ENCODE data around the gene NPIPB8. TPM values are rescaled to one million over a fixed set of nuclear protein-coding genes. Genes with fewer than 3 reads are reported as not detected.
"Not testable (repeated sequence)": the region's sequence is repeated elsewhere in the genome, so short reads cannot be mapped to it uniquely, and the experiment has no call there.

Gene NPIPB8
- total and polyA plus RNA-seq, 9 of the 15 experiments (the other 6 are each of a cell fraction or from before 2014, with no cell fraction given), result 0.16 TPM; not detected in 8

DNA sequence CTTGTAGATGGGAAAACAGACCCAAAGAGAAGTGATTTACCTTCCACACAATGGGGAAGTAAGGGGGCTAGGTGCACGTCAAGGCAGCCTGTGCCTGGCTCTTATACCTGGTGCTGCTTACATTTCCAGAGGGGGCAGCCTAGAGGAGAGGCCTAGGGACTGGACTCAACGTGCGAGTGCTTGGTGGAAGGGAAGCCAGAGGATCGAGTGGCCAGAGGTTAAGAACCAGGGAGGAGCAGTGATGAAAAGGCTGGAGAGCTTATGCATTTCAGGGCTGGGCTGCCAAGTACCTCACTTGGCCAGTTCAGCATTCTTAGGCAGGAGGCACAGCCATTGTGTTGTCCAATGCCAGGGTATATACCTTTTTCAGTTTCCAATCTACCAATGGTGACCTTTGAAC, 30.3 kb downstream of the NPIPB8 start:
- CTCF ChIA-PET (ENCODE audit: low intra/inter-chr PET ratio); H3K27ac ChIP-seq (ENCODE audit: extremely low read depth, low read depth, low read length); H3K4me1 ChIP-seq (replicated peaks in 1 of 2; ENCODE audit: control insufficient read depth in 2 of 2, insufficient read depth in 2 of 2, low read length in 2 of 2); H3K9me3 ChIP-seq (replicated peaks; ENCODE audit: control insufficient read depth, insufficient read depth, low read depth, low read length); H3K9me1 ChIP-seq (ENCODE audit: control insufficient read depth, insufficient read depth, low read length); H2AFZ ChIP-seq (ENCODE audit: low read depth, low read length); H3K79me2 ChIP-seq (ENCODE audit: control insufficient read depth, insufficient read depth, low read length); H4K20me1 ChIP-seq (replicated peaks; ENCODE audit: control insufficient read depth, insufficient read depth, low read length); H3K36me3 ChIP-seq (ENCODE audit: control insufficient read depth, insufficient read depth, low read length); H3K27me3 ChIP-seq (ENCODE audit: control insufficient read depth in 2 of 2, insufficient read depth in 2 of 2, low read length in 2 of 2); FAIRE-seq; H3K4me3 ChIP-seq; DNase-seq (ENCODE audit: extremely low read depth in 1 of 4, low spot score in 3 of 4); intact Hi-C loops (cut with micrococcal nuclease); BruUV-seq (replicated peaks); H3K4me2 ChIP-seq (ENCODE audit: insufficient read depth, low read length); H3K9ac ChIP-seq (ENCODE audit: insufficient read depth in 1 of 2, low read depth in 2 of 2, low read length in 2 of 2); POLR2A ChIA-PET: not testable (repeated sequence)
- WGBS (ENCODE audit: insufficient coverage, low coverage, missing lambda C conversion rate), result no CpG with 5 or more reads among the region's 4 CpGs
- peak; percentile 73 for ATAC-seq
- in situ Hi-C loops (cut with MboI), result loop anchor here (25.0 kb wide), 2 partner anchors 294 to 369 kb away; partner anchors contain the start of genes NFATC2IP and SPNS1

DNA sequence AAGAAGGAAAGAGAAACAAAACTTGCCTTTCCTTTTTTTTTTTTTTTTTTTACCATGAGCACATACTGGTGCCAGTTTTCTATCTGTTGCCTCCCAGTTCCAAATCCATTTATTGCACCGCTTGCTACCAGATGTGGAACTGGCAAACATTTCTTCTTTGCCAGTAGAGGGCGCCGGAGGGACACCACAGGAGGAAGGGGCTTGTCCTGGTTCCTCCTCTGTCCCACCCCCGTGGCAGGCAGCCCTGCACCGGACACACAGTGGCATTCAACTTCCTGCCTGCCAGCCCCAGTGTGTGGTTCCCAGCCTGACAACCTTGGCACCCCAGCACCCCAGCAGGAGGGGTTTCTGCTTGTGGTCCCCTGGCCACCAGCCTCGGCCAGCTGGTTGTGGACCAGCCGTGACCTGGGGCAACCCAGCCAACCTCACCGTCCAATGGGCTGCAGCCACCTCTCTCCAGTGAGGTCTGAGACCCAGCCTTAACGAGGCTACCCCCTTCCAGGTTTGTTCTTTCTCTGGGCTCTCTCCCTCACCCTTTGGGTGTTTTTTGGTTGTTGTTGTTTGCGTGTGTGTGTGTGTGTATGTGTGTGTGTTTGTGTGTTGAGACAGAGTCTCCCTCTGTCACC, 50.6 kb downstream of the NPIPB8 start:
- H3K27me3 ChIP-seq (ENCODE audit: control insufficient read depth in 2 of 2, insufficient read depth in 2 of 2, low read length in 2 of 2); H3K4me2 ChIP-seq (ENCODE audit: insufficient read depth, low read length); FAIRE-seq; CTCF ChIA-PET (ENCODE audit: low intra/inter-chr PET ratio); H3K9me1 ChIP-seq (ENCODE audit: control insufficient read depth, insufficient read depth, low read length); H3K36me3 ChIP-seq (ENCODE audit: control insufficient read depth, insufficient read depth, low read length); H2AFZ ChIP-seq (ENCODE audit: low read depth, low read length); in situ Hi-C loops (cut with MboI); H3K4me3 ChIP-seq; POLR2A ChIA-PET; H3K79me2 ChIP-seq (ENCODE audit: control insufficient read depth, insufficient read depth, low read length); H3K4me1 ChIP-seq (replicated peaks in 1 of 2; ENCODE audit: control insufficient read depth in 2 of 2, insufficient read depth in 2 of 2, low read length in 2 of 2); H3K27ac ChIP-seq (ENCODE audit: extremely low read depth, low read depth, low read length); DNase-seq (ENCODE audit: extremely low read depth in 1 of 4, low spot score in 3 of 4); BruUV-seq (replicated peaks); H3K9ac ChIP-seq (ENCODE audit: insufficient read depth in 1 of 2, low read depth in 2 of 2, low read length in 2 of 2); intact Hi-C loops (cut with micrococcal nuclease); H3K9me3 ChIP-seq (replicated peaks; ENCODE audit: control insufficient read depth, insufficient read depth, low read depth, low read length); H4K20me1 ChIP-seq (replicated peaks; ENCODE audit: control insufficient read depth, insufficient read depth, low read length): not testable (repeated sequence)
- ATAC-seq, result peak; percentile 99
- WGBS (ENCODE audit: insufficient coverage, low coverage, missing lambda C conversion rate), result no CpG with 5 or more reads among the region's 10 CpGs

GRCh38 chr16:28689425-28689824, 51.6 kb downstream of the NPIPB8 start:
- H3K36me3 ChIP-seq (ENCODE audit: control insufficient read depth, insufficient read depth, low read length); H3K27me3 ChIP-seq (ENCODE audit: control insufficient read depth in 2 of 2, insufficient read depth in 2 of 2, low read length in 2 of 2); H3K9ac ChIP-seq (ENCODE audit: insufficient read depth in 1 of 2, low read depth in 2 of 2, low read length in 2 of 2); BruUV-seq (replicated peaks); H3K9me3 ChIP-seq (replicated peaks; ENCODE audit: control insufficient read depth, insufficient read depth, low read depth, low read length); H3K9me1 ChIP-seq (ENCODE audit: control insufficient read depth, insufficient read depth, low read length); H3K4me3 ChIP-seq; H3K4me2 ChIP-seq (ENCODE audit: insufficient read depth, low read length); H4K20me1 ChIP-seq (replicated peaks; ENCODE audit: control insufficient read depth, insufficient read depth, low read length); H3K4me1 ChIP-seq (replicated peaks in 1 of 2; ENCODE audit: control insufficient read depth in 2 of 2, insufficient read depth in 2 of 2, low read length in 2 of 2); ATAC-seq; POLR2A ChIA-PET; in situ Hi-C loops (cut with MboI); H2AFZ ChIP-seq (ENCODE audit: low read depth, low read length); intact Hi-C loops (cut with micrococcal nuclease); H3K79me2 ChIP-seq (ENCODE audit: control insufficient read depth, insufficient read depth, low read length); CTCF ChIA-PET (ENCODE audit: low intra/inter-chr PET ratio); H3K27ac ChIP-seq (ENCODE audit: extremely low read depth, low read depth, low read length); FAIRE-seq; DNase-seq (ENCODE audit: extremely low read depth in 1 of 4, low spot score in 3 of 4): not testable (repeated sequence)
- no CpG with 5 or more reads among the region's 13 CpGs for WGBS (ENCODE audit: insufficient coverage, low coverage, missing lambda C conversion rate)

- H3K4me3 ChIP-seq; DNase-seq (ENCODE audit: extremely low read depth in 1 of 4, low spot score in 3 of 4); H4K20me1 ChIP-seq (replicated peaks; ENCODE audit: control insufficient read depth, insufficient read depth, low read length); BruUV-seq (replicated peaks); ATAC-seq; intact Hi-C loops (cut with micrococcal nuclease); H3K9me1 ChIP-seq (ENCODE audit: control insufficient read depth, insufficient read depth, low read length); H3K4me2 ChIP-seq (ENCODE audit: insufficient read depth, low read length); H3K9ac ChIP-seq (ENCODE audit: insufficient read depth in 1 of 2, low read depth in 2 of 2, low read length in 2 of 2); H3K4me1 ChIP-seq (replicated peaks in 1 of 2; ENCODE audit: control insufficient read depth in 2 of 2, insufficient read depth in 2 of 2, low read length in 2 of 2); H3K27me3 ChIP-seq (ENCODE audit: control insufficient read depth in 2 of 2, insufficient read depth in 2 of 2, low read length in 2 of 2); POLR2A ChIA-PET; H2AFZ ChIP-seq (ENCODE audit: low read depth, low read length); FAIRE-seq; H3K9me3 ChIP-seq (replicated peaks; ENCODE audit: control insufficient read depth, insufficient read depth, low read depth, low read length); H3K36me3 ChIP-seq (ENCODE audit: control insufficient read depth, insufficient read depth, low read length); H3K27ac ChIP-seq (ENCODE audit: extremely low read depth, low read depth, low read length); H3K79me2 ChIP-seq (ENCODE audit: control insufficient read depth, insufficient read depth, low read length); CTCF ChIA-PET (ENCODE audit: low intra/inter-chr PET ratio): not testable (repeated sequence)
- WGBS (ENCODE audit: insufficient coverage, low coverage, missing lambda C conversion rate), result 0% methylated on average over 1 of the region's 4 CpGs
- in situ Hi-C loops (cut with MboI), result loop anchor here (10.0 kb wide), 1 partner anchor 123 kb away; no protein-coding TSS in a partner anchor
Measured at GRCh38 chr16:28691722-28692121, 53.9 kb downstream of the NPIPB8 start.

All from K562 (cell line).